Measurements from ENCODE around the gene ZNF580.

ZNF580 gene

GRCh38 chr19:55663846-55664536, 23.2 kb downstream of the ZNF580 start:
- DNase-seq (ENCODE audit: low read depth): no peak

GRCh38 chr19:55666343-55667005, 25.7 kb downstream of the ZNF580 start:
- DNase-seq (ENCODE audit: low read depth): no peak

- no peak for DNase-seq (ENCODE audit: low read depth)
Observed at GRCh38 chr19:55667006-55667381, 26.2 kb downstream of the ZNF580 start.

GRCh38 chr19:55667511-55667910, 26.7 kb downstream of the ZNF580 start:
- DNase-seq (ENCODE audit: low read depth): no peak

GRCh38 chr19:55667958-55668357, 27.2 kb downstream of the ZNF580 start:
- no peak for DNase-seq (ENCODE audit: low read depth)

GRCh38 chr19:55668603-55669348, 28.0 kb downstream of the ZNF580 start:
- DNase-seq (ENCODE audit: low read depth): no peak

- DNase-seq (ENCODE audit: low read depth): no peak
Observed at GRCh38 chr19:55669418-55670279, 28.8 kb downstream of the ZNF580 start.

- DNase-seq (ENCODE audit: low read depth): no peak
Observed at GRCh38 chr19:55670280-55671053, 29.7 kb downstream of the ZNF580 start.

GRCh38 chr19:55671054-55671378, 30.2 kb downstream of the ZNF580 start:
- no peak for DNase-seq (ENCODE audit: low read depth)

GRCh38 chr19:55672418-55672817, 31.6 kb downstream of the ZNF580 start:
- no peak for DNase-seq (ENCODE audit: low read depth)

- no peak for DNase-seq (ENCODE audit: low read depth)
Observed at GRCh38 chr19:55673465-55673864, 32.7 kb downstream of the ZNF580 start.

- no peak for DNase-seq (ENCODE audit: low read depth)
Observed at GRCh38 chr19:55673889-55674288, 33.1 kb downstream of the ZNF580 start.

GRCh38 chr19:55674459-55674840, 33.6 kb downstream of the ZNF580 start:
- DNase-seq (ENCODE audit: low read depth): no peak

GRCh38 chr19:55674841-55675660, 34.2 kb downstream of the ZNF580 start, which contains the start of gene EPN1:
Gene EPN1 (plus strand): TSS chr19:55675226. CDS start chr19:55678628, 3,402 bp downstream.
- peak; percentile 62 for DNase-seq (ENCODE audit: low read depth)

GRCh38 chr19:55675661-55676354, 35.0 kb downstream of the ZNF580 start:
- DNase-seq (ENCODE audit: low read depth): no peak

GRCh38 chr19:55676383-55676782, 35.6 kb downstream of the ZNF580 start:
- DNase-seq (ENCODE audit: low read depth): no peak

- no peak for DNase-seq (ENCODE audit: low read depth)
Observed at GRCh38 chr19:55676889-55677505, 36.2 kb downstream of the ZNF580 start.

GRCh38 chr19:55677572-55678028, 36.8 kb downstream of the ZNF580 start:
- DNase-seq (ENCODE audit: low read depth): no peak

- no peak for DNase-seq (ENCODE audit: low read depth)
Observed at GRCh38 chr19:55678121-55678671, 37.4 kb downstream of the ZNF580 start.

Data from GM04503 (cell line).